ENCODE measurements around the gene CPXM1. TPM values are rescaled to one million over a fixed set of nuclear protein-coding genes. Genes with fewer than 3 reads are reported as not detected.

The CPXM1 gene
- total RNA-seq, 1 experiment from 2014 or later: not detected

GRCh38 chr20:2767768-2768631, 32.4 kb downstream of the CPXM1 start:
- Mint-ChIP-seq H3K9me3 (ENCODE audit: unreplicated experiment) (no peaks in the 10 kb centered on the region), H3K36me3 (ENCODE audit: insufficient read depth, unreplicated experiment) (no peaks in the 10 kb centered on the region), H3K27ac (ENCODE audit: unreplicated experiment) (no peak overlapping the region), H3K4me1 (ENCODE audit: low read depth, unreplicated experiment) (no peaks in the 10 kb centered on the region), H3K27me3 (ENCODE audit: insufficient read depth, unreplicated experiment) (peaks cover 13% of the 10 kb centered on the region), H3K4me3 (ENCODE audit: unreplicated experiment) (no peak overlapping the region)
- Histone ChIP-seq H3K9me3 (no peaks in the 10 kb centered on the region; the same call in 1 of the 2 replicates), H3K36me3 (ENCODE audit: control insufficient read depth, insufficient read depth, low read length) (no peaks in the 10 kb centered on the region), H3K4me3 (ENCODE audit: low read depth, low read length) (no peak overlapping the region), H3K27me3 (replicated peaks; ENCODE audit: control insufficient read depth, insufficient read depth, low read length) (no peaks in the 10 kb centered on the region), H3K4me1 (no peaks in the 10 kb centered on the region)
- CTCF ChIA-PET: no interaction called here
- BruUV-seq (replicated peaks): no TSS peak
- DNase-seq: no peak
- POLR2A ChIA-PET: no interaction called here
- intact Hi-C loops (cut with micrococcal nuclease; ENCODE audit: unreplicated experiment): no loop called here
- no peak for TF ChIP-seq CTCF (IDR thresholded peaks at IDR 0.05; ENCODE audit: insufficient read depth in 1 of 2, low read depth in 1 of 2, low read length in 1 of 2, severe bottlenecking in 1 of 2, unreplicated experiment in 1 of 2)

GRCh38 chr20:2763186-2763585, 37.2 kb downstream of the CPXM1 start:
- no peaks in the 10 kb centered on the region for H3K27me3 ChIP-seq (replicated peaks; ENCODE audit: control insufficient read depth, insufficient read depth, low read length)
- H3K36me3 Mint-ChIP-seq (ENCODE audit: insufficient read depth, unreplicated experiment): no peaks in the 10 kb centered on the region
- no peak for TF ChIP-seq CTCF (IDR thresholded peaks at IDR 0.05; ENCODE audit: insufficient read depth in 1 of 2, low read depth in 1 of 2, low read length in 1 of 2, severe bottlenecking in 1 of 2, unreplicated experiment in 1 of 2)
- no peak overlapping the region for H3K27ac Mint-ChIP-seq (ENCODE audit: unreplicated experiment)
- CTCF ChIA-PET: interaction anchor here (1.8 kb wide), 1 partner anchor 11 kb away, joined by 6 read pairs; no protein-coding TSS in a partner anchor
- no peak overlapping the region for H3K4me3 ChIP-seq (ENCODE audit: low read depth, low read length)
- no peaks in the 10 kb centered on the region for H3K4me1 Mint-ChIP-seq (ENCODE audit: low read depth, unreplicated experiment)
- no peaks in the 10 kb centered on the region; the same call in 1 of the 2 replicates for H3K9me3 ChIP-seq
- H3K27me3 Mint-ChIP-seq (ENCODE audit: insufficient read depth, unreplicated experiment): peaks cover 11% of the 10 kb centered on the region
- peak in 1 of 2 experiments; percentile 20 for DNase-seq
- H3K36me3 ChIP-seq (ENCODE audit: control insufficient read depth, insufficient read depth, low read length): no peaks in the 10 kb centered on the region
- H3K9me3 Mint-ChIP-seq (ENCODE audit: unreplicated experiment): no peaks in the 10 kb centered on the region
- no TSS peak for BruUV-seq (replicated peaks)
- POLR2A ChIA-PET: no interaction called here
- no peaks in the 10 kb centered on the region for H3K4me1 ChIP-seq
- intact Hi-C loops (cut with micrococcal nuclease; ENCODE audit: unreplicated experiment): no loop called here
- H3K4me3 Mint-ChIP-seq (ENCODE audit: unreplicated experiment): no peak overlapping the region

DNA sequence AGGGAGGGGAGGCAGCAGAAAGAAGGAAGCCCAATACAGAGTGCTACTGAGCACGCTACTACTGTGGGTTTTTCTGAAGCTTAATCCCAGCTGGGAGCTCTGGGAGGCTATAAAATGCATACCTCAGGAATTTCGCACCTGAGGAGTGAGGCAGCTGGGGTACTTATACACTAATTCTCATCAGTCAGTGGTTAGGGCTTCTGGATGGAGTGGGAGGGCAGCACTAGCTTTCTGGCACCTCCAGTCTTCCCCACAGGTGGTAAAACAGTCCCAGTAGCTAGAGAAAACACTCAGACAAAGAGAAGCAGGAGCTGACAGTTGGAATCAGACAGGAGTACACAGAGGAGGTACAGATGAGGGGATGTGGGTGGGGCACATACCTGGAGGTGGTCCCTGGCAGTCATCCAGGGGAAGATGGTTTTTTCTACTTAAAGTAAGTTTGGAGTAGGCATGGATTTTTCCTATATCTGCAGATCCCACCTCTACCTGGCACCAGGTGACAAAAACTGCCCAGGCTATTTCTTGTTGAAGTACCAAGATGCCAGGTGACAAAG, 37.8 kb downstream of the CPXM1 start:
- DNase-seq: peak in 1 of 2 experiments; percentile 5
- Histone ChIP-seq H3K36me3 (ENCODE audit: control insufficient read depth, insufficient read depth, low read length) (no peaks in the 10 kb centered on the region), H3K9me3 (no peaks in the 10 kb centered on the region; the same call in 1 of the 2 replicates), H3K4me3 (ENCODE audit: low read depth, low read length) (no peak overlapping the region), H3K27me3 (replicated peaks; ENCODE audit: control insufficient read depth, insufficient read depth, low read length) (no peaks in the 10 kb centered on the region), H3K4me1 (no peaks in the 10 kb centered on the region)
- ChIA-PET CTCF (interaction anchor here (1.2 to 1.8 kb wide), 2 partner anchors 10 to 90 kb away, joined by 5 to 6 read pairs; no protein-coding TSS in a partner anchor), POLR2A (no interaction called here)
- no peak overlapping the region for H3K4me3 Mint-ChIP-seq (ENCODE audit: unreplicated experiment)
- no TSS peak for BruUV-seq (replicated peaks)
- intact Hi-C loops (cut with micrococcal nuclease; ENCODE audit: unreplicated experiment): no loop called here
- H3K4me1 Mint-ChIP-seq (ENCODE audit: low read depth, unreplicated experiment): no peaks in the 10 kb centered on the region
- H3K36me3 Mint-ChIP-seq (ENCODE audit: insufficient read depth, unreplicated experiment): no peaks in the 10 kb centered on the region
- H3K27ac Mint-ChIP-seq (ENCODE audit: unreplicated experiment): no peak overlapping the region
- H3K27me3 Mint-ChIP-seq (ENCODE audit: insufficient read depth, unreplicated experiment): peaks cover 10% of the 10 kb centered on the region
- TF ChIP-seq CTCF (IDR thresholded peaks at IDR 0.05; ENCODE audit: insufficient read depth in 1 of 2, low read depth in 1 of 2, low read length in 1 of 2, severe bottlenecking in 1 of 2, unreplicated experiment in 1 of 2): no peak
- H3K9me3 Mint-ChIP-seq (ENCODE audit: unreplicated experiment): no peaks in the 10 kb centered on the region

All from Caco-2 (cell line).